GM12874 (cell line): ENCODE measurements around the gene IPO9.
A peak's percentile ranks its signal among the peaks of the same experiment; 100 is the strongest.

Experiments
- CTCF ChIP-seq: IDR thresholded peaks from 2 replicates; pipeline ENCODE4 v1.5.1; 2011; ENCODE audit warnings: low read depth, mild to moderate bottlenecking, control low read depth, low read length, moderate library complexity; ENCODE audit not compliant: insufficient read depth

Gene IPO9

DNA sequence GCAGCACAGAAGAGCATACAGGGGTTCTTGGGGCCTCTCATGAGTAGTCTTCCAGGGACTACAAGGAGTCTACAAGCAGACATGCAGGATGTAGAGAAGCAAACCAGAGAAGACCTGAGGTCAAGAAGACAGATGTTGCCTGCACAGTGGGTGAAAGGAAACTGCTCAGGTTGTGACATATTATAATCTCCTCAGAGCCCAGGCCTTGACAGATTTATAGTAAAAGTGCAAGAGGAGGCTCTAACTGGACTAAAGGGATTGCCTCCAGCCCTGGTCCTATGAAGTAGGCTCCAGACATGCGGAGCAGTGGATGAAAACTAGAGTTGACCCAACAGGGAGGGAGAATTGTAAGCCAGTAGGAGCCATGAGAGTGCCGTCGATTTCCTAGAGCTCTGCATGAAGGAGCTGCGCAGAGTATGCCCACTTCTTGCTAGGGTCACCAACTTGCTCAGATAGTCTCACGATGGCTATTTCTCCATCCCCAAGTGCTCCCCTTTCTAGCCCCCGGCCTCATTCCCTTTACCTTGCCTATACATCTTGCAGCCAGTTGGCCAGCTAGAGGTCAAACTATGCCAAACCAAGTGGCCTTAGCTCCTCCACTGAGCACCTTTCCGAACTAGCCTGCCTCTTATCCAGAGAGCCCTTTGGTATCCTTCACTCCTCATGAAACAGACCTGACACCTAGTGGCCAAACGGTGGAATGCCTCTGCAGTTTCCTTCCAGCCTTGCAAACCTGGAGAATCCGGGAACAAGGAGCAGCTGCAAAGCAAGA, 36.2 kb upstream of the IPO9 start:
- TF ChIP-seq CTCF: peak; percentile 89

- no peak for TF ChIP-seq CTCF
Observed at GRCh38 chr1:201793306-201793925, 35.5 kb upstream of the IPO9 start.

GRCh38 chr1:201795066-201795465, 33.9 kb upstream of the IPO9 start:
- 0 out of 2 replicates have a peak, but pooled peaks have one; percentile 20 for TF ChIP-seq CTCF

DNA sequence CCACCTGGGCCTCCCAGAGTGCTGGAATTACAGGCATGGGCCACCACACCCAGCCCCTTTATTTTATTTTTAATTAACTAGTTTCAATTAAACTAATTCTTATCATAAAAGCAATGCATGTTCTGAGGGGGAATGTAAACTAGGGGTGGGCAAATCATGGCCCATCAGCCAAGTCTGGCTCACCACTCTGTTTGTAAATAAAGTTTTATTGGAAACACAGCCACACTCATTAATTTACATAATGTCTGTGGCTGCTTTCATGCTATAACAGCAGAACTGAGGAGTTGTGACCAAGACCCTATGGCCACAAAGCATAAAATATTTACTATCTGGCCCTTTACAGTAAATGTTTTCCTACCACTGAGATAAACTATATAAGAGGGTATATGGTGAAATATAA, 28.7 kb upstream of the IPO9 start:
- TF ChIP-seq CTCF: no peak

DNA sequence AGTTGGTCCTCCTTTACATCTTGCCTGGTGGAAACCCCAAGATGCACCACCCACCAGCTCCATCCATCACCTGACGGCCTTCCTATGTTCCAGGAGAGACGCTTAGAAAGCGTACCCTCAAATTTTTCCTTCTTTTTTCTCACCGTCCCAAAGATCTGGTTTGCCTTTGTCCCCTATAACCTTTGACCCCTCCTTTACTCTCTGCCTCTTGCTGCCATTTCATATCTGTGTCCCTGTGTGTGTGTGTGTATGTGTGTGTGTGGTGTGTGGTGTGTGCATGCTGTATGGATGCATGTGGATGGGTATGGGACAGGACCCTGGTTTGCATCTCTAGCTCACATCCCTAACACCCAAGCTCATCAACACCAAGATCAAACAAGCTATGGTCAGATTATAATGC, 22.2 kb upstream of the IPO9 start:
- no peak for TF ChIP-seq CTCF

DNA sequence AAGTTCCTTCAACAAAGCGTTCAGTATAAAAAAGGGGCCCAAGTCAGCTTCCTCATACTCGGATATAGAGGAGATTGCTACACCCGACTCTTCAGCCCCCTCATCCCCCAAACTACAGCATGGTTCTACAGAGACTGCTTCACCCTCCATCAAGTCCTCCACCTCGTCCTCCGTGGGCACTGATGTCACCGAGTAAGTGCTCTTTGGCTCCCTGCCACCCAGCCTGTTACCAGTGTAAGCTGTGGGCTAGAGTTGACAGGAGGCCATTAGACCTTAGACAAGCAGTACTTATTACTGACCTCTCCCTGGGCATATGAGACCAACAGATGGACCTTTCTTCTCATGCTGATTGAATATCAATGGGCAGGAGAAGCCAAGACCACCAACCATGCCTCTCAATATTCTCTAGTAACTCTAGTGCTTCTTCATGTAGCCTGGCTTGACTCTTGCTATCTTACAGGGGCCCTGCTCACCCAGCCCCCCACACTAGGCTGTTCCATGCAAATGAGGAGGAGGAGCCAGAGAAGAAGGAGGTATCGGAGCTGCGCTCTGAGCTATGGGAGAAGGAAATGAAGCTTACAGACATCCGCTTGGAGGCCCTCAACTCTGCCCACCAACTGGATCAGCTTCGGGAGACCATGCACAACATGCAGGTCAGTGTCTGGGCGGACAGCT, 20.9 kb upstream of the IPO9 start:
- no peak for TF ChIP-seq CTCF

- TF ChIP-seq CTCF: no peak
Observed at GRCh38 chr1:201808633-201808990, 20.3 kb upstream of the IPO9 start.
